ENCODE data around the gene KIF9.
"Not testable (repeated sequence)": the region's sequence is repeated elsewhere in the genome, so short reads cannot be mapped to it uniquely, and the experiment has no call there.

Gene KIF9

DNA sequence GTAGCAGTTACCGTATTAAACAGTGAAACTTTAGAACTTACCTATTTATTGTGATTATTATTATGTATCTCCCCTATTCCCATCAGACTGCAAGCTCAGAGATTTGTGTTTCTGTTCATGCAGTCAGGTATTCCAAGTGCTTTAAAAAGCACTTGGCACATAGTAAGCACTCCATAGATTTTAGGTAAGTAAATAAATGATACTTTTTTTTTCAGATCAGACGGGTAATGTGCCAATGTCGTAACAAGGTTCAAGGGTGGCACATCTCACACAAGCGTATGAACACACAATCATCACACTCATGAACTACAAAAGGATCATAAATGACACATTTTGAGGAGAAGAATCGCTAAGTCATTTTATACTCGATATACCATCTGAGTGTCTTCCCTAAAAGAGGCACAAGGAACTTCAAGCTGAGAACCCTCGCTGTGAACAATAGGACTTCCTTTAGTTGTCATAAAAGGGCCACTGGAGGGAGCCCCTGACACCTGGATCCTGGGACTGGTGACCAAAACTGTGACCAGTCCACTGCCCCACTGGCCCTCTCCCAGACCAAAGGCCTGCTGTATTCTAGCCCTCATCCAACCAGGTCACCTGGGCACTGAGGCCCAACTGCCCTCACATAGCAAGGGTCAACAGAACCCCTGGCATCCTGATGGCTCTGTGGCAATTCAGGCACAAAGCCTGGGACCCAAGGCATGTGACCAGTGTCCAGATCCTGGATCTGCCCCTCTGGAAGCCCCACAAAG, 32.1 kb downstream of the KIF9 start:
- no peak for DNase-seq (ENCODE audit: low read depth)

DNA sequence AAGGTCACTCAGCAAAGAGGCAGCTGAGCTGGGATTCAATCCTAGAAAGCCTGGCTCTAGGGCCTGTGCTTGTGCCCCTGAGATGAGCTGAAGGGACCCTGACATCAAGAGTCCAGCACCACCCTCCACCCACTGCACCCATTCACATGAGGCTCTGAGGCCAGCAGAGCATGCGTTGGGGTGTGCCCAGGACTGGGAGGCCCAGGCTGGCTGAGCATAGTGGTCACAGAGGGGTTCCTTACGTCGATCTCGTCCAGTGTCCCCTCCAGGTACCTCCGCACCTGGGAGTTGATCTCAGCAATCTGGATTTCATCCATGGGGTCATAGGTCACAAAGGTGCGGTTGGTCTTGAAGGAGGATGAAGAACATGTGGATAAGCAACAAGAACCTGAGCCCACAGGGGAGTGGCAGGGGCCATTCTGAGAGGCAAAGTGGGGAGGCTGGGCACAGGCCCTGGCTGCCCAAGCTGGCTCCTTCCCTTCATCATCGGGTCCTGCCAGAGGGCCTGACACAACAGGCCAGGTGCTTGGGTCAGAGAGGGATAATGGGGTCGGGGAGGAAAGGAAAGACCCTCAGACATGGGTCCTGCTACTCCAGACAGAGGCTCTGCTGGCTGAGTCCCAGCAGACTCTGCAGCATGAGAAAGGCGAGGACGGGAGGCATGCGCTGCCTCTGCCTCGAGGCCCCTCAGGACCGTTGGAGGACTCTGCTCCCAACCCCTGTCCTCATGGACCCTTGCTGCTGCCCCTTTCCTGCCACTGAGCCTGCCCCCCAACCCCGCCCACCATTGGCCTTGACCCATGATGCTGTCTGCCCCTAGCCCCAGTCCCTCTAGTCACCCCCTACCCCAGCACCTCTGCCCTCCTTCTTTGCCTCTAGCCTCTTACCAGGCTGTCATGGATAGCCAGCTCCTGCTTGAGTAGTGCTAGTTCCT, 35.2 kb downstream of the KIF9 start:
- no peak for DNase-seq (ENCODE audit: low read depth)

DNA sequence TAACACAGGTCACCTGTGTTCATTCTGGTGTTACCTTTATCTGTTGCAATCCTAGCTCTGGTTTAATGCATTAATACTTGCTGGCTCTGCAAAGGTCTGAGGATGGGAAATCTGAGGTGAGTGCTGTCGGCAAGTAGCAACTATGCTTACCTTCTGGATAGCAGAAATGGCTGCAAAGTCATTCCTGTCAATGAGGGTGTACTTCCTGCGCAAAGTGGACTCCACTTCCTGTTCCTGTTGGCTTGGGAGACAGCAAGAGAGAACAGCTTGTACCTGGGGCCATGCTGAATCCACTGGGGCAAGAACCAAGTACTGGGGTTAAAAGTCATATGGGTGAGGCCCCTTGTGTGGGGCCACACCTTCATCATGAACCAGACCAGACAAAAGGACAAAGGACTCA, 37.3 kb downstream of the KIF9 start:
- DNase-seq (ENCODE audit: low read depth): no peak

- DNase-seq (ENCODE audit: low read depth): no peak
These were observed 38.0 kb downstream of the KIF9 start for GRCh38 chr3:47244531-47245100.

DNA sequence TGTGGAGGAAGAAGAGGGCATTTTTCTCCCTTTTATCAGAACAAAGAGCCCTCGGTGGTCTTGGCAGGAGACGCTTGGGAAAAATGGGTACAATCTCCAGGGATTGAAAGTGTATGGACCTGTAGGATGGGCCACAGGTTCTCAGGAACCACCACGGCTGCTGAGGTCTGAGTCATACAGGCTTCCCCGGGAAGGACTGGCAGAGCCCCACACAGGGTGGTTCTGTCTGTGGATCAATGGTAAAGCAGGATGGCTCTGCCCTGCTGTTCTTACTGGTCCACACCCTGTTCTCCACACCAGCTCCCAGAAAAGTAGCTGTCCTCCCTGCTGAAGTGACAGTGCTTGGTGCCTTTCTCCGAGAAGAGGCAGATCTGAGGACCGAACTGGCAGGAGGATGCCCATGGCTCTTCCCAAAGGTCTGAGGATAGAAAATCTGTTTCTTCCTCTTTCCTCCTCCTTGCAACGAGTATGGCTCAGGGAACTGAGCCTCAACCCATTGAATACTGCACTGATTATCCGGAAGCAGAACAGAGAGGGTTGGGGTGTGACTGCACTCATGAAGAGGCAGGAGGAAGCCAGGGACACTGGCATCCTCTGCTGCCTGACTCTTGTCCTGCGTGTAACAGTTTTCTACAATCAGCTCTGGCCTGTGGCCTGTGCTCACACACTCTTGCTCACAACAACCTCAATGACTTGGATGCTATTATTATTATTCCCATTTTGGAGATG, 39.0 kb downstream of the KIF9 start:
- no peak for DNase-seq (ENCODE audit: low read depth)

- DNase-seq (ENCODE audit: low read depth): no peak
These were observed 42.7 kb downstream of the KIF9 start for GRCh38 chr3:47239929-47240328.

DNA sequence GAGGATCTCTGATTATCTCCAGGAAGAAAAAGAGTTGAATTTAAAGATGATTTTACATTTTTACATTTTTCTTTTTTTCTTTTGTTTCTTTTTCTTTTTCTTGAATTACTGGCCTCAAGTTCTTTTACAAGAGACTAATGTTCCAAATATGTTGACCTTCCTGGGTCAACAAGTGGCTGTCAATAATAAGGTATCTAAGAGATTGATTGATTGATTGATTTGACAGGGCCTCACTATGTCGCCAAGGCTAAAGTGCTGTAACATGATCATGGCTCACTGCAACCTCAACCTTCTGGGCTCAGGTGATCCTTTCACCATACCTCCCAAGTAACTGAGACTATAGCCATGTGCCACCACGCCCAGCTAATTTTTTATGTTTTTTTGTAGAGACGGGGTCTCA, 44.6 kb downstream of the KIF9 start:
- DNase-seq (ENCODE audit: low read depth): no peak

DNA sequence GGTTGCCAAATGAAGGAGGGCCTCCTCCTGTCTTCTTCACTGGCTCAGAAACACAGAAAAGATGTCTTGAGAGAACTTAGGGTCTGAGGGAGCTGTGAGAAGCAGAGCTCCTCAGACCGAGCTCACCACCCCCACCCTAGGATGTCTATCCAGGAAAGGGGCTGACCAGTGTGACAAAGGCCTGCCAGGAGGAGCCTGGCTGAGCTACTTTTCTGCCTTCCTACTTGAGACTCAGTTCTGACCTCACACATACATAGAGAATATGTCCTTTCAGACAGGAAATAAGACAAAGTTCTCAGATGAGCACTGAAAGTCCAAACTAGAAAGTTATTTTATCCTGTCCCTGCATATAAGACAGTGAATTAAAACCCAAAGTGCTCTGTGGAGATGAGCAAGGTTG, 54.5 kb downstream of the KIF9 start:
- no peak for DNase-seq (ENCODE audit: low read depth)

GRCh38 chr3:47227678-47228077, 54.9 kb downstream of the KIF9 start:
- DNase-seq (ENCODE audit: low read depth): no peak

DNA sequence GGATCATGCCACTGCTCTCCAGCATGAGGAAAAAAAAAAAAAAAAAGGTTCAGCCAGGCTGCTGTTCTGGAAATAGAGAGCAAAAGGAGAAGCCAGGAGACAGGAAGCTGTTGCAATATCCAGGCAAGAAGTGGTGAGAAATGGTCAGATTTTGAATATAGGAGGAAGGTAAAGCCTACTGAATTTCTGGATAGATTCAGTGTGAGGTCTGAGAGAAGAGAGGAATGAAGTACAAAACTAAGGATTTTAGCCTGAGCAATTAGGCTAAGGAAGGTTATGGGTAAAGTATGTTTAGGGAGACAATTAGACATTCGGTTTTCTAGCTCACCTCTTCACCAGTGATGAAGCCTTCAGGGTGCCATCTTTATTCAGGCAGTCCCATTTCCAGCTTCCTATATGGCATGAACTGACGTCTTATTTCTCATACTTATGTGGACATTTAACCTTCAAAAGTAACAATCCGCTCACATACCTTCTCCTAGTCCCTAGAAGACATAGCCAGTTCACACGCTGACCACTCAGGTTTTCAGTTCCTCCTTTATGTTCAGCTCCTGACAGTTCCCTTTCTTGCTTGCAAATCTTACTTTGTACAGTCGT, 57.2 kb downstream of the KIF9 start:
- no peak for DNase-seq (ENCODE audit: low read depth)

- DNase-seq (ENCODE audit: low read depth): no peak
These were observed 58.8 kb downstream of the KIF9 start for GRCh38 chr3:47223755-47224154.

DNA sequence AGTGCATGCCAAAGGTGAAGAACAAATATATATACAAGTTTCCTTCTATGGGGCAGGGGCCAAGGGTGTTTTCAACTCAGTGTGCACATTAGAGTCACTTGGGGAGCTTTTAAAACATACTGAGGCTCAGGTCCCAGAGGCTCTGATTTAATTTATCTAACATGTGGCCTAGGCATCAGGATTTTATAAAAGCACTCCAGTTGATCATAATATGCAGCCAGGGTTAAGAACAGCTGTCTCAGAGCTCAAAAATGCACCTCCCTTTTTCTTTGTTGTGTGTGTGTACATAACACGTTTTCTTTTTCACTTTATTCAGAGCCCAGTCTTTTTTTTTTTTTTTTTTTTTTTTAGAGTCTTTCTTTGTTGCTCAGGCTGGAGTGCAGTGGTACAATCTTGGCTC, 60.8 kb downstream of the KIF9 start:
- DNase-seq (ENCODE audit: low read depth): no peak

GRCh38 chr3:47210863-47211405, 71.7 kb downstream of the KIF9 start:
- DNase-seq (ENCODE audit: low read depth): no peak

GRCh38 chr3:47206022-47206421, 76.6 kb downstream of the KIF9 start:
- DNase-seq (ENCODE audit: low read depth): not testable (repeated sequence)

- DNase-seq (ENCODE audit: low read depth): no peak
These were observed 77.7 kb downstream of the KIF9 start for GRCh38 chr3:47204875-47205274.

- DNase-seq (ENCODE audit: low read depth): no peak
These were observed 80.1 kb downstream of the KIF9 start for GRCh38 chr3:47202542-47202941.

DNA sequence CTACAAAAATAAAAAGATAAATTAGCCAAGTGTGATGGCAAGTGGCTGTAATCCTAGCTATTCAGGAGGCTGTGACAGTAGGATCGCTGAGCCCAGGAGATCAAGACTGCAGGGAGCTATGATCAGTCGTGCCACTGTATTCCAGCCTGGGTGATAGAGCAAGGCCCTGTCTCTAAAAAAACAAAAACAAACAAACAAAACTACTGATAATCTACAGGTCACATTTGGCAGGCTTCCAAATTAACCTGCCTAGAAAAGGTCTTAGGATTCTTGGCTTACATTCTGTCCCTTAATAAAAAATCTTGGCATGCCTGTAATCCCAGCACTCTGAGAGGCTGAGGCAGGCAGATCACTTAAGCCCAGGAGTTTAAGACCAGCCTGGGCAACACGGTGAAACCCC, 85.3 kb downstream of the KIF9 start:
- DNase-seq (ENCODE audit: low read depth): no peak

DNA sequence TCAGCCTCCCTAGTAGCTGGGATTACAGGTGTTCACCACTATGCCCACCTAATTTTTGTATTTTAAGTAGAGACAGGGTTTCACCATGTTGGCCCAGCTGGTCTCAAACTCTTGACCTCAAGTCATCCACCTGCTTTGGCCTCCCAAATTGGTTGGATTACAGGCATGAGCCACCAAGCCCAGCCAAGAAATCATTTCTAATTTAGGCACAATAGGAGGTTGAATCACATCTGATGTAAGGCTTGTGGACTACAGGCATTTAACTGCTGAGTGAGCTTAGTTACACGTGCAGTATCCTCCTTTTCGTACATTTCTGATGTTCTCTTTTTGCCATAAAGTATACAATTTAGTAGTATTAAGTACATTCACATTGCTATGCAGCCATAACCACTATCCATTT, 87.6 kb downstream of the KIF9 start:
- no peak for DNase-seq (ENCODE audit: low read depth)

DNA sequence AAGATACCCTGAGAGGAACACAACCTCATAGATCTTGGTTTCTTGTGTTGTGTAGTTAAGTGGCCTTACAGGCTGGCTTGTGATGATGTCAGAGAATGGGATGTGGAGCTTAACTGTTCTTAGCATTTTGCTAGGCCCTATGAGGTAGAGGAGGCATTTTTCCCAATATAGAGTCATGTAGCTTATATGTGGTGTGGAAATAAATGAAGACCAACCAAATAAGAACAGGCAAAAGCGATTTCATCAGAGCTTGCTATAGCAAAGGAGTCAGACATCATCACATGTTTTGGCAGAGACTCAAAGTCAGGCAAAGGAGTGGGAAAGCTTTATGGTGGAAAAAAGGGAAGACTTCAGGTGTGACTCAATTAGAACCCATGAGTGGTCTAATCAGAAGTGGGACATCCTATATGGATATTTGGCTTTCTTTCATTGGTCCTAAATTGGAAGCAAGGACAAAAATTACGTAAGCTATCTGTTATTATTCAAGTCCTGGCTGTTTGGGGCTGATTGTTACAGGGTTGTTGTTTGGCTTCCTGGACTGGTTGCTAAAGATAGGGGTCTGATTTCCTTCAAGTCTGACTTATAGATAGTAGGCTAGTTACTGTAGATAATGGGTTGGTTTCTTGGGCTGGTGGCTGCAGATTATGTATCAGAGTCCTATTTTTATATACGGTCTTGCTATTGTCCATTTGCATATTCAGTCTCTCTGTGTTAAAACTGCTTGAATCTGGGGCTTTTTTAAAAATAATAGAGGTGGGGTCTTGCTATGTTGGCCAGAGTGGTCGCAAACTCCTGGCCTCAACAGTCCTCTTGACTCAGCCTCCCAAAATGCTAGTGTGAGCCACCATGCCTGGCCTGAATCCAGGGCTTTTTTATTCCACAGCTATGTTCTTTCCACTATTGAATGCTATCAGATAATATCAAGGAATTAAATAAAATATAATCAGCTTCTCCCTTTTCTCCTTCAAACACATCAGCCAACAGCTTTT, 88.4 kb downstream of the KIF9 start:
- no peak for DNase-seq (ENCODE audit: low read depth)

DNA sequence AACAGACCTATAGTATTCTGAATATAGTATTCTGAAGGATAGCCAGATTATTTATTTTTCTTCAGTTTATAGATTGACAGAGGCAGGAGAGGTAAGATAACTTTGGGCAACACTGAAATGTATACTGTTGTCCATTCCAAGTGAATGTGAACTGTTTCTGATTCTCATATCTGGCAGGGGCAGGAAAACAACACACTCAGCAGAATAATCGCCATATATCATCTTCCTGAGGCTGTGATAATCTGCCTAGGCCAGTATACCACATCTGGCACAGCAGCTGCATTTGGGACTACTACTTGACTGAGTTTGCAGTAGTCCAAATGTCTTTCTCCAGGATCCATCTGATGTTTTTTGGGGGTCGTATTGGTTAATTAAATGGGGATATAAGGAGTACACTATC, 96.3 kb downstream of the KIF9 start:
- DNase-seq (ENCODE audit: low read depth): no peak

Measured in activated gamma-delta T cell treated with anti-CD3 and anti-CD28 coated beads, Interleukin-2, amount 50 U/mL, for 16 hours (primary cell).